GM18511 (cell line): Measurements from ENCODE around the gene GDPD3.
"Not testable (repeated sequence)": the region's sequence is repeated elsewhere in the genome, so short reads cannot be mapped to it uniquely, and the experiment has no call there.

Source experiments
- ATAC-seq: cut with Tn5 transposase; IDR thresholded peaks from one replicate; pipeline ENCODE4 v1.9.1; 2021; ENCODE audit warnings: mild to moderate bottlenecking, moderate library complexity; ENCODE audit not compliant: unreplicated experiment

Gene GDPD3

DNA sequence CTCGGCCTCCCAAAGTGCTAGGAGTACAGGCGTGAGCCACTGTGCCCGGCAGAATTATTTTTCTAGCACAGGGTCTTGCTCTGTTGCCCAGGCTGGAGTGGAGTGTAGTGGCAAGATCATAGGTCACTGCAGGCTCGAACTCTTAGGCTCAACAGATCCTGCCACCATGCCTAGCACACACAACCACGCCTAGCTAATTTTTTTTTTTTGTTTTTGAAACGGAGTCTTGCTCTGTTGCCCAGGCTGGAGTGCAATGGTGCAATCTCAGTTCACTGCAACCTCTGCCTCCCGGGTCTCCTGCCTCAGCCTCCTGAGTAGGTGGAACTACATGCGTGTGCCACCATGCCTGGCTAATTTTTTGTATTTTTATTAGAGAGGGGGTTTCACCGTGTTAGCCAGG is 12.4 kb upstream of the GDPD3 start:
- ATAC-seq, result not testable (repeated sequence)

DNA sequence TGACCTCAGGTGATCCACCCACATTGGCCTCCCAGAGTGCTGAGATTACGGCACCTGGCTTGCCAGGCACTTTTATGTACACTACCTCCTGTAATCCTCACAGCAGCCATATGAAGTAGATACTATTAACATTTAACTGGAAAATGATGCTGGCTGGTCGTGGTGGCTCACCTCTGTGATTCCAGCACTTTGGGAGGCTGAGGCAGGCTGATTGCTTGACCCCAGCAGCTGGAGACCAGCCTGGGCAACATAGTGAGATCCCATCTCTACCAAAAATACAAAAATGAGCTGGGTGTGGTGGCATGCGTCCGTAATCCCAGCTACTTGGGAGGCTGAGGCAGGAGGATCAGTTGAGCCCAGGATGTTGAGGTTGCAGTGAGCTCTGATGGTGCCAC is 11.6 kb upstream of the GDPD3 start:
- ATAC-seq, result no peak

DNA sequence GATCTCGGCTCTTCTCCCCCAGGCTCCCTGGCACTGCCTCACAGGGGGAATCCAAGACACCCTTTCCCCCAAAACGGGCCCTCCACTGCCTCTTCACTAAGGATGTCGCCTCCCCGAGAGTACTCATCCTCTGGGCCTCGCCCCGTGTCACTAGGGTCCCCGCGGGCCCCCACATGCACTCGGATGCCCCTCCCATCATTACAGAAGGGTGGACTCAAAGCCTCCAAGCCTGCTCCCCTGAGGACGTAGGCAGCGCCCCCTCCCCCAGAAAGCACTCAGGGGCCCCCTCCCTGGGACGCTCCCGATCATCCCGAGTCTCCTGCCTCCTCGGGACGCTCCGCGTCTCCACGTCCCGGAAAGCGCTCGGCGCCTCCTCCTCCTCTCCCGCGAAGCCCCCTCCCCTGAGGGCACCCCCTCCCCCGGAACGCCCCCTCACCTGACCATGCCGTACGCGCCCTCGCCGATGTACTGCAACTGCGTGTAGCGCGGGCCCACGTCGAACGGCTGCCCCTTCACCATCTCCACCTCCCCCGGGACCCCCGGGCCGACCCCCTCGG is 9.3 kb upstream of the GDPD3 start:
- ATAC-seq, result no peak

DNA sequence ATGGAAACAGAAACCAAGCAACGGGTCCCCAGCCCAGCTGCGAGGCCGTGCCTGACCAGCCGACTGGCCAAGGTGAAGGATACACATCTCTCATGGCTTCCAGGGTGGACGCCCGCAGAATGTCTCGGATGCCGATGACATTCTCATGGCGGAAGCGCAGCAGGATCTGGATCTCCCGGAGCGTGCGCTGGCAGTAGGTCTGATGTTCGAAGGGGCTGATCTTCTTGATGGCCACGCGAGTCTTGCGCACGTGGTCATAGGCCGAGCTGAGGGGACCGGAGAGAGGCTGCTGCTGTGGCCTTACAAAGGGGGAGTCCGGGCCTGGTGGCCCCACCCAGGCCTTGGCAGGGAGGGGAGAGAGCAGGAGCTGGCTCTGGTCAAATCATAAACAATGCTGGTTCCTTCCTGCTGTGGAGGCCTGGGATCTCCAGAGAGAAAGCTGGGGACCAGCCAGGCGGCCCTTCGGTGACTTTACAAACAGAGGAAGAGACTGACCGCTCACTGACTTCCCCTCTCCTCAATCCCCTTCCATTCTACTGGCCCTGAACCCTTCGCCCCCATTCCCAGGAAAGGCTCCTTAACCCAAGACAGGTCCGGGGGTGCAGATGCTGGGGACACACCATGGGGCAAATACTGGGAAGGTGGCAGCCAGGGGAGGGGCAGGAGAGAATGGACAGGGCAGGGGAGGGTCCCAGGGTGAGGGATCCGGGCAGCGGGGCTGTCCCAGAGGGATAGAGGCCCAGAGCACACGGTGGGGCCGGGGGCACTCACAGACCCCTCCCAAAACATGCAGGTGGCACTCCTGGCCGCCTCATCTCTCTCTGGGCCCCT is 8.6 kb upstream of the GDPD3 start:
- no peak for ATAC-seq

DNA sequence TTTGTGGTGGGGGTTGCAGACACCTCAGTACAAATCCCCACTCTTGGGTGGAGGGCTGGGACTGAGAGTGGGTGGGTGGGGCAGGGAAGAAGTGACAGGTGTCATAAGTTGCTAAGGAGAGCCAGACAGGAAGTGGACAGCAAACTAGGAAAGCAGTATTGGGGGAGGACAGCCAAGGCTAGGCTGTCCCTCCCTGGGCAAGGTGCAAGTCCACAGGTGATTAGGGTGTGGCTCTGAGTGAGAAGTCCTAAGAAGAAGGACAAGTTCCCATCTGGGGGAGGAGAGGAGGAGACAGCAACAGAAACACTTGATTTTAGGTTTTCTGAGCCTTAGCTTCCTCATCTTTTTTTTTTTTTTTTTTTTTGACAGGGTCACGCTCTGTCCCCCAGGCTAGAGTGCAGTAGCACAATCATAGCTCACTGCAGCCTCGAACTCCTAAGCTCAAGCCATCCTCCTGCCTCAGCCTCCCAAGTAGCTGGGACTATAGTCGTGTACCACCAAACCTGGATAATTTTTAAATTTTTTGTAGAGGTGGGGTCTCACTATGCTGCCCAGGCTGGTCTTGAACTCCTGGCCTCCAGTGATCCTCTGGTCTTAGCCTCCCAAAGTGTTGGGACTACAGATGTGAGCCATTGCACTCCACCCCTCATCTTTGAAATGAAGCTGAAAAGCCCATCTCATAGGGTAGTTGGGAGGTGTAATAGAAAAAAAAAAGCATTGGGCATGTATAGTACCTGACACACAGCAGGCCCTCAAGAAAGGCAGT is 7.2 kb upstream of the GDPD3 start:
- ATAC-seq, result no peak

DNA sequence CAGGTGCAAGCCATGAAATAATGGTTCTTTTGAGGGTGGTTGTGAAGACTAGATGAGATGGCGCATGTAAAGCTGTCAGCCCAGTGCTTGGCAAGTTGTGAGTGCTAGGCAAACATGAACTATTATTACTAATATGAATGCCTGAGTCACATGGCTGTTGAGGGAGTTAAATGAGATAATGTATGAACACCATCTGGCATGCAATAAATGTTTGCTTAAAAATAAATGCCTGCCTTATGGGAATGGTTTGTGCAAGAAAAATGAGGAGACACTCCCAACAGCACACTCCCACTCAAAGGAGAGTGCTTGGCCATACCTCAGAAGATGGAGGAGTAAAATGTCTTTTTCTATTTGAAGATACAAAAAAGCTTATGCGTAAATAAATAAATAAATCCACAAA is 6.1 kb upstream of the GDPD3 start:
- ATAC-seq, result no peak

DNA sequence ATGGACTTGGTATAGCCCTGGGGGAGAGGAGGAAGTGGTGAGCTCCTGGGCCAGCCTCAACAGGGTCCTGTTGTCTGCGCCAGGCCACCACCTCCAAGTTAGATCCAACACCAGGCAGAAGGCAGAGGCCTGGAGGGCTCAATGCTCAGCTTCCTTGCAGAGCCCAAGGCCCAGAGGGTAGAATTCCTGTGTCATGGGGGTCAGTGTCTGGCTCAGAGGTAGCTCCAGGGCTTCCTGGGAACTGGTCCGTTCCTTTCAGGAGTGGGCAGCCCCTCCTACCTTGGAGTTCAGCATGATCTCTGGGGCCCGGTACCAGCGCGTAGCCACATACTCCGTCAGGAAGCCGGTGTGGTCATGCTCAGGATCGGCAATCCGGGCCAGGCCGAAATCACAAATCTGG is 4.4 kb upstream of the GDPD3 start:
- no peak for ATAC-seq

DNA sequence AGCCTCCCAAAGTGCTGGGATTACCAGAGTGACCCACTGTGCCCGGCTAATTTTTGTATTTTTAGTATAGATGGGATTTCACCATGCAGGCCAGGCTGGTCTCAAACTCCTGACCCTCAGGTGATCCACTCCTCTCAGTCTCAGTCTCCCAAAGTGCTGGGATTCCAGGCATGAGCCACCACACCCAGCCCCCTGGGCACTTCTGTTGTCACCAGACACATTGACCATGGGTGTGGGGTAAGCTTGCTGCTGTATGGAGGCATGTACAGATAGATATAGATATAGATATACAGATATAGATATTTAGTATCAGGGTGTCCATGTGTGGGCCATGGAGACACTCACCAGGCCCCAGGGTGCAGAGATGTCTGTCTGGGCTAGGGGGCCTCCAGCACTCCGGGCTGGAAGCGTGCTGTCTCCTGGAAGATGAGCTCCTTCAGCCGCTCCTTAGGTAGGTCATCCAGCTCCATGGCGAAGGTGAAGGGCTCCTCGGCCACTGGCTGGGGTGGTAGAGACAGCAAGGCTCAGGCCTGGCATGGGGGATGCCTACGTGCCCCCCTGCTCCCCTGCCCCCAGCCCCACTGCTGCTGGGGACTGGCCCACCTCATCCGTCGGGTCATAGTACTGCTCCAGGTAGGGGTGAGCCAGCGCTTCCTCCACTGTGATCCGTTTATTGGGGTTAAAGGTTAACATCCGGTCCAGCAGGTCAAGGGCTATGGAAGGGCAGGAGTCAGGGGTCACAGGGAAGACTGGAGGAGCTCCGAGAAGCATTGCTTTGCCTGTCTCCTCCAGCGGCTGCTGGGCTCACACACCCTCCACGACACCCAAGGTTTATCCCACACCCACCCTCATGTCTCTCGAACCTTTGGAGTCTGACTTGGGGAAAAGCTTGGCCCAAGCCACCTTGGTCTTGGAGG is 3.2 kb upstream of the GDPD3 start:
- ATAC-seq, result no peak

DNA sequence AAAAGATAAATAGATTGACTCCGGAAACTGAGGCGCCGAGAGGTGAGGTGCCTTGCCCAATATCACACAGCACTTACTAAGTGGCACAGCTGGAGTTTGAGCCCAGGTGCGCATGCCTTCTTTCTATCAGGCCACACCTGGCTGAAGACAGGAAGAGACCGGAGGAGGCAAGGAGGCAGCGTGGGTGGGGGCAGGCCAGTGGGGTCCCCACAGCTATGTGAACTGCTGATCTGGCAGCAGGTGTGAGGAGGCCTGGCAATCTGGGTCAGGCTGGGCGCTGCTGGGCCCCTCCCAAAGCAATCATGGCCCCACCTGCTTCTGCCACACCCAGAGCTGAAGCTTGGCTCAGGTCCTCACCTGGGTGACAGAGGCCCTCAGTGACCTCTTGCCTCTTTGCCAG is 1.9 kb upstream of the GDPD3 start:
- ATAC-seq, result no peak

DNA sequence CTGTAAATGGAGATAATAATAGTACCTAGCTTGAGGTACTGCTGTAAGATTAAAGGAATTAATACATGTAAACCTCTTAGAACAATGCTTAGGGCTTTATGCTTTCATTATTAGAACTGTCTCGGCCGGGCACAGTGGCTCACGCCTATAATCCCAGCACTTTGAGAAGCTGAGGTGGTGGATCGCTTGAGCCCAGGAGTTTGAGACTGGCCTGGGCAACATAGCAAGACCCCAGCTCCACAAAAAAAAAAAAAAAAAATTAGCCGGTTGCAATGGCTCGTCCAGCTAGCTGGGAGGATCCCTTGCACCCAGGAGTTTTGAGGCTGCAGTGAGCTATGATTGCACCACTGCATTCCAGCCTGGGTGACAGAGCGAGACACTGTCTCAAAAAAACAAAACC is 1.5 kb upstream of the GDPD3 start:
- ATAC-seq, result not testable (repeated sequence)

DNA sequence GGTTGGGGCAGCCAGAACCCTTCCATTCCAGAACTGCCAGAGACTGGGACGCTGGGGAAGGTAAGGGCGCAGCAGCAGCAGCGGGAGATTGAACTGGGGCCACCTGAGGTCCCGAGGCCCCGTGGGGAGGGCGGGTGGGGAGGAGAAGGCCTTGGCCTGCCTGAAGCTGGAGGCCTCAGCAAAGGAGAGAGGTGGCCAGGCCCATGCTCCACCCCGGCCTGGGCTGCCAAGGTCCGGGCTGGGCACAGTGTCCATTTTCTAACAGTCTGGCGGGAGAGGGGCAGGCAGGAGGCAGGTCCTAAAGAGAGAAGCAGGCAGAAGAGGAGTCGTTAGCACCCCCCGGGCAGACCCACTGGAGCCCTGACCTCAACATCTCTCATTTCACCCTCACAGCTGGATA is 1.1 kb upstream of the GDPD3 start:
- no peak for ATAC-seq

DNA sequence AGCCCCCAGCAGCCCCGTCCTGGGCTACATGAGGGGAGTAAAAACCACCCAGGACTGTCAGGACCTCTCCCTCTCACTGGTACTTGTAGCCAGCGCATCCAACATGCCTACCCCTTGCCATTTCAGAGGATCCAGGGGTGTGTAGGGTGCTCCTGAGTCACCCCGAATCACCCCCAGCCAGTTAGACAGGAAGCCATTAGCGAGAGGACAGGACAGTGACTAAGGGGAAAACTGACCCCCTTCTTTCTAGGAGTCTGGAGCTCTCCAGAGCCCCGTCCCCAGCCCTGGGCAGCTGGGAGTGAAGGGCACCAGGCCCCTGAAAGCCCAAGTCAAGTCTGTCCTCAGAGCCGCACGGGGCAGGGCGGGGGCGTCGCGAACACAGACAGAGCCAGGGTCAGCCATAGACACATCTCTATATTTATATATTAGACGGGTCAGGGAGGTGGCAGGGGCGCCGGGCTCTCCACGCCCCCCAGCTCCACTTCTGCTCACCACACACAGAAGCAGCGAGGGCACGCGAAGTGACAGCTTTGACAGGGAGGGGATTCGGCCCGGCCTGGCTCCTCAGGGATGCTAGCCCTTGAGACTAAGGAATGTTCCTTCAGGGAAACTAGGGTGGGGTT is 485 bp upstream of the GDPD3 start:
- no peak for ATAC-seq

DNA sequence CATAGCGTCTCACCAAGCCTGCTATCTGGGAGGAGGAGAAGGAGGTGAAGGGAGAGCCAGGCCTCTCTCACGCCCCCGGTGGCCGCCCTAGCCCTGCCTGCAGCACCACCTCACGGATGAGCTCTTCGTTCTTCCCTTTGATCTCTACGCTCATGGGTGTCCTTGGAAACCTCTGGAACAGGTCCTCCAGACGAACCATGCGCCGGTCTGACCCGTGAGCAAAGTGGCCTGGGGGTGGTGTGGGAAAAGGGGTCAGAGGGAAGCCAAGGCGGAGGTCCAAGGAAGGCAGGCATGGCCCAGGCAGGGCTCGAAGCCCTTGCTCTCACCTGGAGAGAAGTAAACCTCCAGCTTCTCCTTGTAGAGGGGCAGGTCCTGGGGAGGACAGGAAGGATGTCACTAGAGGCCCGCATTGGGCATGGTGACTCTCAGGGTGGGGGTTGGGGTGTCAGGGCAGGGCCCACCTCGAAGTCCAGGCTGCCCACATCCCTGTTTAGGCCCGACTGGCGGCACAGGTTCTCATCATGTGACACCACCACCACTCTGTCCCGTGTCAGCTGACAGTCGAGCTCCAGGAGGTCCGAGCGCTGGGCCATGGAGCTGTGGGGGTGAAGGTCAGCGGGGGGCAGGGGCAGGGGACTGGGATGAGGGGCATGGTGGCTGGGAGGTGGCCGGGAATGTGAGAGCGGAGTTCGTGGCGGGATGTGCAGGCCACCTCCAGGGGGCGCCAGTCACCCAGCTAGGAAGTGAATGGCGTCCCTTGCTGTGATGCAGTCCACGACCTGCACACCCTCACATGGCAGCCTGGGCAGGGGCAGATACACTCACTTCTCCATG is 923 bp downstream of the GDPD3 start:
- no peak for ATAC-seq

DNA sequence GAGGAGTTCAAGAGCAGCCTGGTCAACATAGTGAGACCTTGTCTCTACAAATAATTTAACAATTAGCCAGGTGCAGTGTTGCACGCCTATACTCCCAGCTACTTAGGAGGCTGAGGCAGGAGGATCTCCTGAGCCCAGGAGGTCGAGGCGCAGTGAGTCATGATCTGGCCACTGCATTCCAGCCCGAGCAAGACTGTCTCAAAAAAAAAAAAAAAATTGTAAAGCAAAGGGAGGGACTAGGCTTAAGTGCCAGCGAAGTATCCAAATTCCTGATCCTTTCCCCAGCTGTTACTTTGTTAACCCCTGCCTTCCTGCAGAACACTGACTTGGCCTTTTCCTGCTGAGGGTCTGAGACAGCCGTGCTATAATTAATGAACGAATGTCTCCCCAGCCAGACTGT is 2.7 kb downstream of the GDPD3 start:
- no peak for ATAC-seq

DNA sequence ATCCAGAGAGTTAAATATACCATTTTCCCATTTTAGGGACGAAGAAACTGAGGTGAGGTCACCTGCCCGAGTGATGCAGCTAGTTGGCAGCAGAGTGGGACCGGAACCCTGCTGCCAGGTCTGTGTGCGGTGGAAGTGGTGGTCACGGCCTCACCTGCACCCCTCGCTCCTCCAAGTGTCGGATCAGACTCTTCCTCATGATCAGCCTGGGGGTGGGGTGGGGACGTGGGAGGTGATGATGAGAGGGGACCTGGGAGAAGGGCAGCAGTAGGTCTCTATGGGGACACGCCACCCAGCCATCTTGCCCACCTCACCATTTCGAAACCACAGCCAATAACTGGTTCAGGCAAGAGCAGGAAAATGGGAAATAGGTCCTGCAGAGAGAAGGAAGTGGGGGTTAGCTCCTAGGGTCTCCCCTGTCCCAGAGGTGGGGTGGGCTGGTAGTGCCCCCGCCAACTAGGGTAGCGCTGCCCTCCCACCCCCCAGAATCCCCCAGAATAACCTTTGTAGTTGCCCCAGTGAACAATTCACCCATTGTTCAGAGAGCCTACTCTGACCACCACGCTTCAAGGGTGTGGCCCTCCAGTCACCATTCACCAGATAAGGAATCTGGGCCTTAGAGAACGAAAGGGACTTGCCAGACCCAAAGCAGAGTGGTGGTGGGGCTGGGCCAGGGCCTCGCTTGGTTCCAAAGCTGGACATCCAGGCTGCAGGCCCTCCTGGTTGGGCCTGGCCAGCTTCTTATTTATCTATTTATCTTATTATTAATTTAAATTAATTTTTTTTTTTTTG is 5.1 kb downstream of the GDPD3 start:
- no peak for ATAC-seq

DNA sequence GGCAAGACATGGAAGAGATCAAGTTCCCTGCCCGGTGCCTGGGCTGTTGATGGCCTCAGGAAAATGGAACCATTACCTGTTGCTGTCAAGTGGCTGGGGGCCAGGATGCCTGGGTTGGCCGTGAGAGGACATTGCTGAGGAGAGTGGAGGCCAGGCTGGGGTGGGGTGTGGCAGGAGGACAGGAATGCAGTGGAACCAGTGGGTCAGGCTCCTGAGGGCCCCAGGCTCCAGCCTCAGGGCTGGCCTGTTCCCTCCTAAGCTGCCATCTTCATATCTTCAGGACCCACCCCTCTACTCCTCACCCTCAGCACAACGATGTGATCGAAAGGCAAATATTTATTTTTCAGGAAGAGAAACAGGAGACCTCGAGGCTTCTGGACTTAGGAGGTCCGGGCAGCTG is 8.8 kb downstream of the GDPD3 start:
- ATAC-seq, result no peak

DNA sequence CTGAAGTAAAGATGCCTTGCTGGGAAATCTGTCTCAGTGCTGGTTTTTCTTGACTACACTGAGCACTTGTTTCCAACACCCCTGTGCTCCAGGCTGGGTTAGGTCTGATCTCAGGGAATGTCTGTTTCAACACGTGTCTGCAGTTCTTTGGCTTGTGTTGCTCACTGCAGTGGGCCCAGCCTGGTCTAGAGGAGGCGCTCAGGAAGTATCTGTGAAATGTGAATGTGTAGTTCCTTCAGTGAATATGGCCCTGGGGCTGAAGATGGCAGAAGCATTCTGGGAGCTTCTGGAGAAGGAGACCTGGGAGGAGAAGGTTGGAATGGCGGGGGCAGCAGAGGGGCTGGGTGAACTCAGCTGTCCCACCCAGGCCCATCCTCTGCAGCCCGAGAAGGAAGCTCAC is 9.2 kb downstream of the GDPD3 start:
- ATAC-seq, result no peak

DNA sequence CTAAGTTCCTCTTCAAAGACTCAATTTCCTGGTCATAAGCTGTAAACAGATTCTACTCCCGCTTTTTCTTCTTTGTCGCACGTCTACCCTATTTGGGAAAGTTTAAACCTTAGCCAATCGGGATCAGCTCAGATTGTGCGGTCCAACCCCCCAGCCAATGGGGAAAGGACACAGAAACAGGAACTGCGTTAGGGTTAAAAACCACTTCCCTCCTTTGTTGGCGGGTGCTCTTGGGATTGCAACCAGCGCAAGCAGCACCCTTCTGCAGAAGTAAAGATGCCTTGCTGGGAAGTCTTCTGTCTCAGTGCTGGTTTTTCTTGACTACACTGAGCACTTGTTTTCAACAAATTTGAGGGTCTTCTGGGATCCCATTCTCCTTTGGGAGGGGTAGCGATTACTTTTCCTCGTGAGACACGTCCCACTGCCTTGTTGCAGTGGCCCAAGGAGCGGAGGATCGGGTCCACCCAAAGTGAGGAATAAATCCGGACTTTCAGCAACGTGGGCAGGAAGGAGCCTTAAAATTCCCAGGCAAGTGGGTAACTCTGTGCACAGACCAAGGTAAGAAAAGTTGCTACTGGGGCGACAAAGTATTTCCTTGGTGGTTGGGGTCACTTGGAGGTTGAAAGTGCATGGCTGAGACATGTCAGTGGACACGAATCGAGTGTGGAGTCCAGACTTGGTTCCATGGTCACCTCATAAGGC is 16.3 kb downstream of the GDPD3 start:
- no peak for ATAC-seq
